Keratinocyte (primary cell): ENCODE results near the gene LONP2. TPM values are rescaled to one million over a fixed set of nuclear protein-coding genes. Genes with fewer than 3 reads are reported as not detected.

ENCODE experiments used
- DNase-seq: peaks from one replicate; pipeline ENCODE4 v3.0.0-alpha.2; 2011; ENCODE audit warnings: low read depth, missing footprints, low spot score
- FAIRE-seq: peaks from 2 replicates; lab custom pipeline; 2011; peaks lifted over from hg19 to GRCh38; lab: Jason Lieb, UNC
- H2AFZ ChIP-seq: 2 replicates; pipeline ENCODE4 v1.6.0; 2012; ENCODE audit warnings: low read length, control low read depth, inconsistent platforms; ENCODE audit not compliant: control insufficient read depth
- H3K27ac ChIP-seq: 2 replicates; pipeline ENCODE4 v1.5.1; 2011; ENCODE audit warnings: low read length; ENCODE audit not compliant: control insufficient read depth, insufficient read depth
- H3K27me3 ChIP-seq: 3 replicates; pipeline ENCODE4 v1.6.0; 2011; ENCODE audit warnings: low read length; ENCODE audit not compliant: control insufficient read depth, insufficient read depth; ENCODE audit errors: extremely low read depth
- H3K36me3 ChIP-seq, 2 experiments: 2 replicates in 1 of 2; 3 replicates in 1 of 2; pipeline ENCODE4 v1.5.1; 2011; ENCODE audit warnings: low read length in 2 of 2, mild to moderate bottlenecking in 1 of 2; ENCODE audit not compliant: control insufficient read depth in 2 of 2, insufficient read depth in 2 of 2; ENCODE audit errors: extremely low read depth in 1 of 2
- H3K4me1 ChIP-seq: 3 replicates; pipeline ENCODE4 v1.5.1; 2011; ENCODE audit warnings: low read length; ENCODE audit not compliant: control insufficient read depth, insufficient read depth; ENCODE audit errors: extremely low read depth
- H3K4me2 ChIP-seq: 3 replicates; pipeline ENCODE4 v1.6.0; 2011; ENCODE audit warnings: low read depth, low read length; ENCODE audit not compliant: control insufficient read depth, insufficient read depth; ENCODE audit errors: extremely low read depth
- H3K4me3 ChIP-seq, 3 experiments: fragments of 200-600 bp in 1 of 3; sonication (generic) in 1 of 3; 2 replicates in 2 of 3; 3 replicates in 1 of 3; pipeline ENCODE4 v1.5.1; 2011 to 2016; ENCODE audit warnings: low read length in 3 of 3, mild to moderate bottlenecking in 3 of 3, control low read depth in 2 of 3, inconsistent platforms in 1 of 3, low read depth in 1 of 3, mixed read lengths in 1 of 3, mixed run types in 1 of 3, moderate library complexity in 1 of 3; ENCODE audit not compliant: control insufficient read depth in 2 of 3, insufficient read depth in 2 of 3; ENCODE audit errors: extremely low read depth in 1 of 3
- H3K79me2 ChIP-seq: 2 replicates; pipeline ENCODE4 v1.6.0; 2012; ENCODE audit warnings: low read length; ENCODE audit not compliant: control insufficient read depth, insufficient read depth
- H3K9ac ChIP-seq: 3 replicates; pipeline ENCODE4 v1.6.0; 2011; ENCODE audit warnings: low read length; ENCODE audit not compliant: control insufficient read depth, insufficient read depth; ENCODE audit errors: extremely low read depth
- H3K9me1 ChIP-seq: 3 replicates; pipeline ENCODE4 v1.6.0; 2011; ENCODE audit warnings: low read length; ENCODE audit not compliant: control insufficient read depth, insufficient read depth; ENCODE audit errors: extremely low read depth
- H3K9me3 ChIP-seq: 2 replicates; pipeline ENCODE4 v1.5.1; 2012; ENCODE audit warnings: low read depth, low read length; ENCODE audit not compliant: control insufficient read depth
- H4K20me1 ChIP-seq: 3 replicates; pipeline ENCODE4 v1.6.0; 2011; ENCODE audit warnings: low read length; ENCODE audit not compliant: control insufficient read depth, insufficient read depth; ENCODE audit errors: extremely low read depth
- CTCF ChIP-seq, 3 experiments: IDR thresholded peaks in 1 of 3; conservative IDR thresholded peaks in 1 of 3; optimal IDR thresholded peaks in 1 of 3; 2 replicates in 2 of 3; 3 replicates in 1 of 3; pipeline versions ENCODE3 to v1.5.1; 2011; ENCODE audit warnings: low read length in 3 of 3, mild to moderate bottlenecking in 3 of 3, moderate library complexity in 2 of 3, control low read depth in 1 of 3, inconsistent platforms in 1 of 3; ENCODE audit not compliant: insufficient read depth in 2 of 3; ENCODE audit errors: extremely low read depth in 1 of 3
- EZH2 ChIP-seq: IDR thresholded peaks from one replicate; pipeline ENCODE4 v1.6.1; 2012; ENCODE audit warnings: inconsistent platforms, mild to moderate bottlenecking, low read length, moderate library complexity
- dilution Hi-C: fragments of 300-500 bp; cut with MboI; formaldehyde crosslinking; loops from one replicate; pipeline ENCODE4 v1.7.0; 2020; ENCODE audit warnings: low sequenced_read_pairs; ENCODE audit not compliant: extremely low pct_ligation_motif_present
- polyA plus RNA-seq, 5 experiments: library from polyadenylated mRNA; depleted of rRNA in 3 of 5; stranded (reverse) in 3 of 5; stranded (forward) in 1 of 5; unstranded in 1 of 5; fragments of >200 nt; gene quantifications; 1 replicate in 1 of 5; 2 replicates in 3 of 5; 3 replicates in 1 of 5; pipeline versions ENCODE4 v1.2.1 to v1.2.3, GENCODE V29; 2011 to 2012; ENCODE audit warnings: missing spikeins in 2 of 5, low read depth in 1 of 5, low replicate concordance in 1 of 5

The LONP2 gene
- polyA plus RNA-seq, 1 donor (not counting 4 experiments of a cell fraction or from before 2014, with no cell fraction given) = 49.4 TPM

GRCh38 chr16:48206594-48207242 lies 37.4 kb upstream of the LONP2 start:
- no peak overlapping the region for H3K9ac ChIP-seq
- TF ChIP-seq CTCF (optimal IDR thresholded peaks at IDR 0.05 in 1 of 3, IDR thresholded peaks at IDR 0.05 in 1 of 3, conservative IDR thresholded peaks at IDR 0.05 in 1 of 3; ENCODE audit: extremely low read depth in 1 of 3, insufficient read depth in 2 of 3, low read length in 3 of 3) = no peak
- TF ChIP-seq EZH2 = no peak
- H4K20me1 ChIP-seq = no peaks in the 10 kb centered on the region
- H3K4me2 ChIP-seq = no peak overlapping the region
- no peaks in the 10 kb centered on the region for H3K79me2 ChIP-seq
- no peak overlapping the region for H3K27ac ChIP-seq
- peak; percentile 43 for FAIRE-seq
- no peaks in the 10 kb centered on the region for H3K9me1 ChIP-seq
- peak; percentile 17 for DNase-seq
- H3K4me3 ChIP-seq = no peak overlapping the region
- H3K36me3 ChIP-seq = no peaks in the 10 kb centered on the region
- H3K27me3 ChIP-seq = peaks cover 2% of the 10 kb centered on the region
- H3K4me1 ChIP-seq = peaks cover 7% of the 10 kb centered on the region
- no peaks in the 10 kb centered on the region for H3K9me3 ChIP-seq
- no peak overlapping the region for H2AFZ ChIP-seq
- dilution Hi-C loops = no loop called here

GRCh38 chr16:48210747-48211146 lies 33.4 kb upstream of the LONP2 start:
- H3K9ac ChIP-seq = no peak overlapping the region
- H4K20me1 ChIP-seq = no peaks in the 10 kb centered on the region
- H3K27ac ChIP-seq = no peak overlapping the region
- peaks cover 2% of the 10 kb centered on the region for H3K27me3 ChIP-seq
- dilution Hi-C loops = no loop called here
- H3K36me3 ChIP-seq = no peaks in the 10 kb centered on the region
- no peak overlapping the region for H3K4me2 ChIP-seq
- H3K4me1 ChIP-seq = peaks cover 7% of the 10 kb centered on the region
- H2AFZ ChIP-seq = no peak overlapping the region
- no peaks in the 10 kb centered on the region for H3K9me3 ChIP-seq
- no peaks in the 10 kb centered on the region for H3K79me2 ChIP-seq
- no peaks in the 10 kb centered on the region for H3K9me1 ChIP-seq
- no peak overlapping the region for H3K4me3 ChIP-seq
- TF ChIP-seq CTCF (optimal IDR thresholded peaks at IDR 0.05 in 1 of 3, IDR thresholded peaks at IDR 0.05 in 1 of 3, conservative IDR thresholded peaks at IDR 0.05 in 1 of 3; ENCODE audit: extremely low read depth in 1 of 3, insufficient read depth in 2 of 3, low read length in 3 of 3) = no peak
- no peak for TF ChIP-seq EZH2
- DNase-seq (no peak), FAIRE-seq (no peak)
